ENCODE results near the gene DUSP14. TPM values are rescaled to one million over a fixed set of nuclear protein-coding genes. Genes with fewer than 3 reads are reported as not detected.
"Not testable (repeated sequence)": the region's sequence is repeated elsewhere in the genome, so short reads cannot be mapped to it uniquely, and the experiment has no call there.

Gene DUSP14
- total and polyA plus RNA-seq, 9 donors, result 6.3 to 17.1 (median 12.6) TPM

- H3K4me1 ChIP-seq (ENCODE audit: insufficient read depth), result no peaks in the 10 kb centered on the region
- H3K27me3 ChIP-seq, result no peaks in the 10 kb centered on the region
- DNase-seq, result no peak
- no peak for TF ChIP-seq POLR2A (IDR thresholded peaks at IDR 0.05)
- no peak for TF ChIP-seq CTCF (IDR thresholded peaks at IDR 0.05)
- no peak for TF ChIP-seq EP300 (IDR thresholded peaks at IDR 0.05)
- H3K9me3 ChIP-seq, result no peaks in the 10 kb centered on the region
- WGBS, 3 donors, result 90 to 100% (median 93%) methylated on average over 1 of the region's 1 CpG
- no peak overlapping the region for H3K27ac ChIP-seq
- intact Hi-C loops (cut with DNase I), result loop anchor here in 1 of 4 donors (10.0 kb wide), 1 partner anchor 73 kb away; the partner anchor contains the start of gene C17orf78
- no peak overlapping the region for H3K4me3 ChIP-seq
- H3K36me3 ChIP-seq, result no peaks in the 10 kb centered on the region
Measured at GRCh38 chr17:37447641-37448040, 42.0 kb upstream of the DUSP14 start.

GRCh38 chr17:37450112-37450511 is 39.6 kb upstream of the DUSP14 start:
- no peaks in the 10 kb centered on the region for H3K9me3 ChIP-seq
- no peak overlapping the region for H3K4me3 ChIP-seq
- H3K4me1 ChIP-seq (ENCODE audit: insufficient read depth), result no peaks in the 10 kb centered on the region
- no peak for TF ChIP-seq EP300 (IDR thresholded peaks at IDR 0.05)
- H3K27ac ChIP-seq, result no peak overlapping the region
- intact Hi-C loops (cut with DNase I), result no loop called here
- H3K27me3 ChIP-seq, result no peaks in the 10 kb centered on the region
- H3K36me3 ChIP-seq, result no peaks in the 10 kb centered on the region
- no peak for DNase-seq
- 73 to 87% (median 79%) methylated on average over 6 of the region's 6 CpGs for whole genome bisulfite sequencing, 3 donors

- H3K36me3 ChIP-seq; H3K27me3 ChIP-seq; H3K27ac ChIP-seq; H3K4me3 ChIP-seq; H3K4me1 ChIP-seq (ENCODE audit: insufficient read depth); H3K9me3 ChIP-seq; DNase-seq; intact Hi-C loops (cut with DNase I): not testable (repeated sequence)
- 82 to 97% (median 89%) methylated on average over 3 of the region's 3 CpGs for WGBS, 3 donors
Measured at GRCh38 chr17:37457801-37458200, 31.9 kb upstream of the DUSP14 start.

- Histone ChIP-seq H3K36me3 (no peaks in the 10 kb centered on the region), H3K27me3 (no peaks in the 10 kb centered on the region), H3K4me3 (no peak overlapping the region), H3K9me3 (no peaks in the 10 kb centered on the region), H3K4me1 (ENCODE audit: insufficient read depth) (no peaks in the 10 kb centered on the region), H3K27ac (no peak overlapping the region)
- TF ChIP-seq CTCF (IDR thresholded peaks at IDR 0.05) (no peak), EP300 (IDR thresholded peaks at IDR 0.05) (no peak), POLR2A (IDR thresholded peaks at IDR 0.05) (no peak)
- intact Hi-C loops (cut with DNase I), result no loop called here
- 69 to 81% (median 73%) methylated on average over 3 of the region's 3 CpGs for WGBS, 3 donors
- DNase-seq, result no peak
Measured at GRCh38 chr17:37458805-37459204, 30.9 kb upstream of the DUSP14 start.

GRCh38 chr17:37461668-37462067 is 28.0 kb upstream of the DUSP14 start:
- intact Hi-C loops (cut with DNase I), result no loop called here
- no peaks in the 10 kb centered on the region for H3K36me3 ChIP-seq
- 87 to 92% (median 91%) methylated on average over 3 of the region's 3 CpGs for WGBS, 3 donors
- no peak for TF ChIP-seq POLR2A (IDR thresholded peaks at IDR 0.05)
- TF ChIP-seq EP300 (IDR thresholded peaks at IDR 0.05), result no peak
- no peak for TF ChIP-seq CTCF (IDR thresholded peaks at IDR 0.05)
- H3K27me3 ChIP-seq, result no peaks in the 10 kb centered on the region
- no peak overlapping the region for H3K4me3 ChIP-seq
- no peak overlapping the region for H3K27ac ChIP-seq
- no peak for DNase-seq
- H3K9me3 ChIP-seq, result no peaks in the 10 kb centered on the region
- H3K4me1 ChIP-seq (ENCODE audit: insufficient read depth), result no peaks in the 10 kb centered on the region

- Histone ChIP-seq H3K4me1 (ENCODE audit: insufficient read depth) (no peaks in the 10 kb centered on the region), H3K4me3 (no peak overlapping the region), H3K27ac (no peak overlapping the region), H3K9me3 (no peaks in the 10 kb centered on the region), H3K36me3 (no peaks in the 10 kb centered on the region), H3K27me3 (no peaks in the 10 kb centered on the region)
- no peak for DNase-seq
- 93 to 97% (median 97%) methylated on average over 5 of the region's 5 CpGs for WGBS, 3 donors
- TF ChIP-seq CTCF (IDR thresholded peaks at IDR 0.05), result no peak
- no peak for TF ChIP-seq EP300 (IDR thresholded peaks at IDR 0.05)
- no peak for TF ChIP-seq POLR2A (IDR thresholded peaks at IDR 0.05)
- intact Hi-C loops (cut with DNase I), result no loop called here
Measured at GRCh38 chr17:37462492-37462891, 27.2 kb upstream of the DUSP14 start.
